Measurements from ENCODE around the gene KCTD13. TPM values are rescaled to one million over a fixed set of nuclear protein-coding genes. Genes with fewer than 3 reads are reported as not detected.
"Not testable (repeated sequence)": the region's sequence is repeated elsewhere in the genome, so short reads cannot be mapped to it uniquely, and the experiment has no call there.

KCTD13 gene
- total RNA-seq, 1 experiment from 2014 or later, result 14.9 TPM

DNA sequence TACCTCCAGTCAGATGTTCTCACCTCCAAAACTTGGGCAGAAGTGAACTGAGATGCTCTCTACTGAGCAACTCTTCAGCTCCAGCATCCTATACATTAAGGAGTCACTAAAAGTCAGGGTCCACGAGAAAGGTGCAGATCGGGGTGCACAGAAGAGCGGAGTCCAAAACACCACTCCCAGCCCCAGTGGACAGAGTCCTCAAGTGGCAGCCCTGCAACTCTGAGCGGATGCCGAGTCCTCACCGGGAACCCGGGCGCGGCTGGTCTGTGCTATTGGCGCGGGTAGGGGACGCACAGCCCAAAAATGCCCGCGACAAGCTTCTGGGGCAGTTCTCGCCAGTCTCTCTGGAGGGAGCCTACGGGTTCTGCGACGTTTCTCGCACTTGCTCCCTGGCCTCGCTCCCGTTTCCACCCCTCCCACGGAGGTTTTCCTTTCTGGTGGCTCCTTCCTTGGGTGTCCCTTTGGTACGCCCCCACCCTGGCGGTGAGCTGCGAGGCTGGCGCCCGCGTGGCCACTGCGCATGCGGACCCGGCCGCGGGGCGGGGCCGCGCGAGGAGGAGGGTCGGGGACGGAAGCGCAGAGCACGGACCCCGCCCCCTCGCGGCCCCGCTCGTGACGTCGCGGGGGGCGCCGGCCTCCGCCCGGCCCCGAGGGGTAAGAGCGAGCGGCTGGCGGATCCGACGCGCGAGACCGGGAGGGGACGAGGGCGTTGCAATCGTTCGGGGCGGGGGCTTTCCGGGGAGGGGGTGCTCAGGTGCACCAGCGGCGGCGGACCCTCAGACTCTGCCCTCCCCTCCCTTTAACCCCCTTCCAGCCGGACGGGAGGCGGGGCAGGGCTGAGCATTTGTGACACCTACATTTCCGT lies 35.7 kb upstream of the KCTD13 start, which contains the start of gene TMEM219:
Gene TMEM219, plus strand, starts transcription at position 601 of the 865 bp plus-strand sequence. CDS start 1,065 bp downstream, outside the sequence.
- no peaks in the 10 kb centered on the region for H3K4me1 ChIP-seq
- POLR2A ChIA-PET, result interaction anchor here (0.5 to 1.6 kb wide), 8 partner anchors 10 to 689 kb away, joined by 3 to 18 read pairs (median 4); partner anchors contain the start of genes KCTD13, SEZ6L2 and TAOK2
- Mint-ChIP-seq H3K36me3 (ENCODE audit: insufficient read depth, unreplicated experiment) (peaks cover 5% of the 10 kb centered on the region), H3K27ac (ENCODE audit: unreplicated experiment) (peak within 1 kb of the TSS; percentile 79), H3K4me1 (ENCODE audit: low read depth, unreplicated experiment) (peaks cover 8% of the 10 kb centered on the region), H3K27me3 (ENCODE audit: insufficient read depth, unreplicated experiment) (no peaks in the 10 kb centered on the region), H3K4me3 (ENCODE audit: unreplicated experiment) (peak within 1 kb of the TSS; percentile 79), H3K9me3 (ENCODE audit: unreplicated experiment) (no peaks in the 10 kb centered on the region)
- no peaks in the 10 kb centered on the region for H3K9me3 ChIP-seq
- no peaks in the 10 kb centered on the region for H3K27me3 ChIP-seq (replicated peaks; ENCODE audit: control insufficient read depth, insufficient read depth, low read length)
- DNase-seq, result peak; percentile 89 to 96
- BruUV-seq (replicated peaks), result no TSS peak
- H3K36me3 ChIP-seq (ENCODE audit: control insufficient read depth, insufficient read depth, low read length), result no peaks in the 10 kb centered on the region
- intact Hi-C loops (cut with micrococcal nuclease; ENCODE audit: unreplicated experiment), result loop anchor here (1.0 to 2.0 kb wide), 3 partner anchors 18 to 35 kb away; partner anchors contain the start of genes HIRIP3 and KCTD13
- TF ChIP-seq, protein P1, sequence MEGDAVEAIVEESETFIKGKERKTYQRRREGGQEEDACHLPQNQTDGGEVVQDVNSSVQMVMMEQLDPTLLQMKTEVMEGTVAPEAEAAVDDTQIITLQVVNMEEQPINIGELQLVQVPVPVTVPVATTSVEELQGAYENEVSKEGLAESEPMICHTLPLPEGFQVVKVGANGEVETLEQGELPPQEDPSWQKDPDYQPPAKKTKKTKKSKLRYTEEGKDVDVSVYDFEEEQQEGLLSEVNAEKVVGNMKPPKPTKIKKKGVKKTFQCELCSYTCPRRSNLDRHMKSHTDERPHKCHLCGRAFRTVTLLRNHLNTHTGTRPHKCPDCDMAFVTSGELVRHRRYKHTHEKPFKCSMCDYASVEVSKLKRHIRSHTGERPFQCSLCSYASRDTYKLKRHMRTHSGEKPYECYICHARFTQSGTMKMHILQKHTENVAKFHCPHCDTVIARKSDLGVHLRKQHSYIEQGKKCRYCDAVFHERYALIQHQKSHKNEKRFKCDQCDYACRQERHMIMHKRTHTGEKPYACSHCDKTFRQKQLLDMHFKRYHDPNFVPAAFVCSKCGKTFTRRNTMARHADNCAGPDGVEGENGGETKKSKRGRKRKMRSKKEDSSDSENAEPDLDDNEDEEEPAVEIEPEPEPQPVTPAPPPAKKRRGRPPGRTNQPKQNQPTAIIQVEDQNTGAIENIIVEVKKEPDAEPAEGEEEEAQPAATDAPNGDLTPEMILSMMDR (IDR thresholded peaks at IDR 0.05; ENCODE audit: insufficient read depth in 1 of 2, low read depth in 1 of 2, low read length in 1 of 2, severe bottlenecking in 1 of 2, unreplicated experiment in 1 of 2), result peak in 1 of 2 experiments; percentile 48
- CTCF ChIA-PET, result interaction anchor here (0.6 to 1.6 kb wide), 9 partner anchors 12 to 154 kb away, joined by 3 to 9 read pairs (median 4); partner anchors contain the start of genes CDIPT, KCTD13, SEZ6L2 and TAOK2
- H3K4me3 ChIP-seq (ENCODE audit: low read depth, low read length), result peak within 1 kb of the TSS; percentile 78

DNA sequence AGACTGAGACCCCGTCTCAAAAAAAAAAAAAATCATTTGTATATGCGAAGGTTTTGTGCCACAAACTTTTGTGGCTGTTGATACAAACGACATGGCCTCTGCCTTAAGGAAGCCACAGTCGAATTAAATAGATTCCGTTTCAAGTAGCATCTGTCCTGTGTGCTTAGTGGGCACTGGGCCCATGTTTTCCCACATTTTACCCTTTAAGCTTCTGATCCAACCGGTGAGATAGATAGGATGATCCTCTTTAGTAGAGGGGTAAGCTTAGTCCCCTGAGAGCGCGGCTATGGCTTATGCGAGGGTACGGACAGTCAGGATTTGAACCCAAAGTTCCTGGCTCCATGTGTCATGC lies 35.1 kb upstream of the KCTD13 start:
- Mint-ChIP-seq H3K4me1 (ENCODE audit: low read depth, unreplicated experiment) (peaks cover 8% of the 10 kb centered on the region), H3K9me3 (ENCODE audit: unreplicated experiment) (no peaks in the 10 kb centered on the region), H3K4me3 (ENCODE audit: unreplicated experiment) (peak overlapping the region; percentile 79), H3K36me3 (ENCODE audit: insufficient read depth, unreplicated experiment) (peaks cover 5% of the 10 kb centered on the region), H3K27ac (ENCODE audit: unreplicated experiment) (peak overlapping the region; percentile 79), H3K27me3 (ENCODE audit: insufficient read depth, unreplicated experiment) (no peaks in the 10 kb centered on the region)
- intact Hi-C loops (cut with micrococcal nuclease; ENCODE audit: unreplicated experiment), result loop anchor here (1.0 kb wide), 1 partner anchor 18 kb away; no protein-coding TSS in a partner anchor
- no peaks in the 10 kb centered on the region for H3K36me3 ChIP-seq (ENCODE audit: control insufficient read depth, insufficient read depth, low read length)
- no peak for DNase-seq
- H3K27me3 ChIP-seq (replicated peaks; ENCODE audit: control insufficient read depth, insufficient read depth, low read length), result no peaks in the 10 kb centered on the region
- no peaks in the 10 kb centered on the region for H3K4me1 ChIP-seq
- TF ChIP-seq, protein P1 (IDR thresholded peaks at IDR 0.05; ENCODE audit: insufficient read depth in 1 of 2, low read depth in 1 of 2, low read length in 1 of 2, severe bottlenecking in 1 of 2, unreplicated experiment in 1 of 2), result no peak
- TSS peak; percentile 93 for BruUV-seq (replicated peaks)
- ChIA-PET CTCF (interaction anchor here (1.2 to 1.6 kb wide), 4 partner anchors 12 to 98 kb away, joined by 4 to 9 read pairs (median 6); partner anchors contain the start of genes CDIPT, KCTD13 and TAOK2), POLR2A (interaction anchor here (0.8 to 1.6 kb wide), 2 partner anchors 12 to 62 kb away, joined by 3 to 9 read pairs; partner anchors contain the start of genes SEZ6L2 and TAOK2)
- H3K4me3 ChIP-seq (ENCODE audit: low read depth, low read length), result peak overlapping the region; percentile 47
- H3K9me3 ChIP-seq, result no peaks in the 10 kb centered on the region

DNA sequence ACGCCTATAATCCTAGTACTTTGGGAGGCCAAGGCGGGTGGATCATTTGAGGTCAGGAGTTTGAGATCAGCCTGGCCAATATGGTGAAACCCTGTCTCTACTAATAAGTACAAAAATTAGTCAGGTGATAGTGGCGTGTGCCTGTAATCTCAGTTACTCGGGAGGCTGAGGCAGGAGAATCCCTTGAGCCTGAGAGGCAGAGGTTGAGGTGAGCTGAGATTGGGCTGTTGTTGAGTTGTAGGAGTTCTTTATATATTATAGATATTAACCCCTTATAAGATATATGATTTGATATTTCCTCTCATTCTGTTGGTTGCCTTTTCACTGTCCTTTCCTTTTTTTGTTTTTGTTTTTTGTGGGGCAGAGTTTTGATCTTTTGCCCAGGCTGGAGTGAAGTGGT lies 33.8 kb upstream of the KCTD13 start:
- POLR2A ChIA-PET; H3K27me3 ChIP-seq (replicated peaks; ENCODE audit: control insufficient read depth, insufficient read depth, low read length); H3K4me1 Mint-ChIP-seq (ENCODE audit: low read depth, unreplicated experiment); H3K4me3 ChIP-seq (ENCODE audit: low read depth, low read length); H3K4me1 ChIP-seq; CTCF ChIA-PET; H3K27ac Mint-ChIP-seq (ENCODE audit: unreplicated experiment); H3K4me3 Mint-ChIP-seq (ENCODE audit: unreplicated experiment); H3K36me3 Mint-ChIP-seq (ENCODE audit: insufficient read depth, unreplicated experiment); BruUV-seq (replicated peaks); intact Hi-C loops (cut with micrococcal nuclease; ENCODE audit: unreplicated experiment); H3K9me3 Mint-ChIP-seq (ENCODE audit: unreplicated experiment); H3K36me3 ChIP-seq (ENCODE audit: control insufficient read depth, insufficient read depth, low read length); H3K9me3 ChIP-seq; DNase-seq; H3K27me3 Mint-ChIP-seq (ENCODE audit: insufficient read depth, unreplicated experiment): not testable (repeated sequence)
